Esophagus squamous epithelium (tissue), 4 donors: Measurements from ENCODE around the gene PSME4.

Experiments used
- POLR2A ChIP-seq, 4 donors: fragments of 450-650 bp; IDR thresholded peaks; one replicate each; pipeline ENCODE4 v1.6.1; 2017; ENCODE audit warnings: antibody characterized with exemption in 4 of 4, mild to moderate bottlenecking in 4 of 4, moderate library complexity in 3 of 4
- TF ChIP-seq, protein P1 (sequence below), 6 experiments: fragments of 450-650 bp in 4 of 6; fragments of 200-600 bp in 2 of 6; sonication (generic) in 2 of 6; IDR thresholded peaks; one replicate each; pipeline ENCODE4 v1.5.1; 2016 to 2019; ENCODE audit warnings: antibody characterized with exemption in 6 of 6, mild to moderate bottlenecking in 4 of 6, moderate library complexity in 4 of 6

DNA sequence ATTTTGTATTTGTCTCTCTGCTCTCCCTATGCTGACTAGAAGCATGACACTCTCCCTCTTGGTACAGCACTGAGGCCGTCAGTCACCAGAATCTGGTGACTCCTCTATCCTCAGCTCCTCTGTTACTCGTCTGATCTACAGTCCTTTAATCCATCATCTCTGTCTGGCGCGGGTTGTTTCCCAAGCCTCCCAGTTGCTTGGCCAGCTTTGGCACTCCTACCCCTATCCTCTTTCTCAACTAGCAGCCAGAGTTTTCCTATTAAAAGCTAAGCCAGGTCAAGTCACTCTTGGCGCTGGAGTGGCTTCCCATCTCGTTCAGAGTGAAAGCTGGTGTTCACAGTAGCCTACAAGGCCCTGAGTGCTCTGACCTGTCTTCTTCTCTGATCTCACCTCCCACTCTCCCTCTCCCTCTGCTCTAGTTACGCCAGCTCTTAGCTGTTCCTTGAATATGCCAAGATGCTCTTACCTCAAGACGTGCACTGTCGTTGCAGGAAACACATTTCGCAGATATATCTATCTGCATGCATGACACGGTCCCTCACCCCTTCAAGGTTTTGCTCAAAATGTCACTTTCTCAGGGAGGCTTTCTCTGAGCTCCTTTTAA, 41.8 kb upstream of the PSME4 start:
- TF ChIP-seq, protein P1, sequence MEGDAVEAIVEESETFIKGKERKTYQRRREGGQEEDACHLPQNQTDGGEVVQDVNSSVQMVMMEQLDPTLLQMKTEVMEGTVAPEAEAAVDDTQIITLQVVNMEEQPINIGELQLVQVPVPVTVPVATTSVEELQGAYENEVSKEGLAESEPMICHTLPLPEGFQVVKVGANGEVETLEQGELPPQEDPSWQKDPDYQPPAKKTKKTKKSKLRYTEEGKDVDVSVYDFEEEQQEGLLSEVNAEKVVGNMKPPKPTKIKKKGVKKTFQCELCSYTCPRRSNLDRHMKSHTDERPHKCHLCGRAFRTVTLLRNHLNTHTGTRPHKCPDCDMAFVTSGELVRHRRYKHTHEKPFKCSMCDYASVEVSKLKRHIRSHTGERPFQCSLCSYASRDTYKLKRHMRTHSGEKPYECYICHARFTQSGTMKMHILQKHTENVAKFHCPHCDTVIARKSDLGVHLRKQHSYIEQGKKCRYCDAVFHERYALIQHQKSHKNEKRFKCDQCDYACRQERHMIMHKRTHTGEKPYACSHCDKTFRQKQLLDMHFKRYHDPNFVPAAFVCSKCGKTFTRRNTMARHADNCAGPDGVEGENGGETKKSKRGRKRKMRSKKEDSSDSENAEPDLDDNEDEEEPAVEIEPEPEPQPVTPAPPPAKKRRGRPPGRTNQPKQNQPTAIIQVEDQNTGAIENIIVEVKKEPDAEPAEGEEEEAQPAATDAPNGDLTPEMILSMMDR (IDR thresholded peaks at IDR 0.05) = no peak
- TF ChIP-seq POLR2A (IDR thresholded peaks at IDR 0.05) = no peak
